SK-N-SH treated with all-trans-retinoic acid at 6 μM for 48 hours (cell line): ENCODE data around the gene CDC42.
A peak's percentile ranks its signal among the peaks of the same experiment; 100 is the strongest.

Experiments used
- ATAC-seq: fragments of 200-7000 bp; cut with Tn5 transposase; 3 replicates; pipeline ENCODE4 v1.9.1; 2020; ENCODE audit warnings: mild to moderate bottlenecking, moderate library complexity
- ARNTL ChIP-seq: fragments of 450-650 bp; formaldehyde crosslinking; IDR thresholded peaks from 2 replicates; pipeline ENCODE4 v1.5.0; 2020; ENCODE audit warnings: low read depth, mild to moderate bottlenecking, moderate library complexity, borderline replicate concordance
- BACH2 ChIP-seq: fragments of 250-450 bp; sonication (Bioruptor Pico); IDR thresholded peaks from 2 replicates; pipeline ENCODE4 v1.9.0; 2021; ENCODE audit warnings: mild to moderate bottlenecking, borderline replicate concordance
- CSDC2 ChIP-seq: fragments of 250-450 bp; sonication (Bioruptor Pico); IDR thresholded peaks from 2 replicates; pipeline ENCODE4 v1.5.0; 2020; ENCODE audit warnings: mild to moderate bottlenecking, moderate library complexity
- ESRRG ChIP-seq: fragments of 250-450 bp; sonication (Bioruptor Pico); IDR thresholded peaks from 2 replicates; pipeline ENCODE4 v1.6.1; 2021; ENCODE audit warnings: mild to moderate bottlenecking
- GLIS3 ChIP-seq: fragments of 250-450 bp; sonication (Bioruptor Pico); IDR thresholded peaks from 2 replicates; pipeline ENCODE4 v1.5.0; 2020; ENCODE audit warnings: mild to moderate bottlenecking, moderate library complexity
- ISL1 ChIP-seq: fragments of 250-450 bp; sonication (Bioruptor Pico); IDR thresholded peaks from 2 replicates; pipeline ENCODE4 v2.1.2; 2022; ENCODE audit warnings: mild to moderate bottlenecking, moderate library complexity
- OSR1 ChIP-seq: fragments of 250-450 bp; sonication (Bioruptor Pico); IDR thresholded peaks from 2 replicates; pipeline ENCODE4 v1.8.0; 2022; ENCODE audit warnings: moderate library complexity, mild to moderate bottlenecking, inconsistent platforms
- PPARA ChIP-seq: fragments of 250-450 bp; sonication (Bioruptor Pico); IDR thresholded peaks from 2 replicates; pipeline ENCODE4 v1.5.0; 2020; ENCODE audit warnings: mild to moderate bottlenecking, borderline replicate concordance
- SNAI2 ChIP-seq: fragments of 250-450 bp; sonication (Bioruptor Pico); IDR thresholded peaks from 2 replicates; pipeline ENCODE4 v1.5.0; 2020; ENCODE audit warnings: mild to moderate bottlenecking, moderate library complexity
- TCF4 ChIP-seq: fragments of 250-450 bp; sonication (Bioruptor Pico); IDR thresholded peaks from 2 replicates; pipeline ENCODE4 v1.8.0; 2021; ENCODE audit warnings: mild to moderate bottlenecking, moderate library complexity, borderline replicate concordance
- TOX ChIP-seq: fragments of 250-450 bp; sonication (Bioruptor Pico); IDR thresholded peaks from 2 replicates; pipeline ENCODE4 v1.8.0; 2021; ENCODE audit warnings: mild to moderate bottlenecking, moderate library complexity, borderline replicate concordance
- ZC3H10 ChIP-seq: fragments of 250-450 bp; sonication (Bioruptor Pico); IDR thresholded peaks from 2 replicates; pipeline ENCODE4 v1.5.1; 2021; ENCODE audit warnings: mild to moderate bottlenecking, moderate library complexity
- ZFP3 ChIP-seq: fragments of 250-450 bp; sonication (Bioruptor Pico); IDR thresholded peaks from 2 replicates; pipeline ENCODE4 v1.5.0; 2020; ENCODE audit warnings: mild to moderate bottlenecking, moderate library complexity
- ZFP30 ChIP-seq: fragments of 450-650 bp; formaldehyde crosslinking; IDR thresholded peaks from 2 replicates; pipeline ENCODE4 v1.5.0; 2022; ENCODE audit warnings: mild to moderate bottlenecking, moderate library complexity
- ZNF565 ChIP-seq: fragments of 450-650 bp; formaldehyde crosslinking; conservative IDR thresholded peaks from 2 replicates; pipeline ENCODE4 v1.5.0; 2020; ENCODE audit warnings: low read depth, mild to moderate bottlenecking, moderate library complexity
- ZNF70 ChIP-seq: fragments of 450-650 bp; formaldehyde crosslinking; IDR thresholded peaks from 2 replicates; pipeline ENCODE4 v1.5.0; 2020; ENCODE audit warnings: mild to moderate bottlenecking, moderate library complexity
- ZNF8 ChIP-seq: fragments of 450-650 bp; formaldehyde crosslinking; IDR thresholded peaks from 2 replicates; pipeline ENCODE4 v1.5.0; 2020; ENCODE audit warnings: mild to moderate bottlenecking, moderate library complexity
- TF ChIP-seq, protein P1 (sequence below): fragments of 250-450 bp; sonication (Bioruptor Pico); IDR thresholded peaks from 2 replicates; pipeline ENCODE4 v1.8.0; 2021; ENCODE audit warnings: low read depth, mild to moderate bottlenecking, moderate library complexity, borderline replicate concordance
- TF ChIP-seq, protein P2 (sequence below): fragments of 250-450 bp; sonication (Bioruptor Pico); IDR thresholded peaks from 2 replicates; pipeline ENCODE4 v1.8.0; 2020; ENCODE audit warnings: mild to moderate bottlenecking, moderate library complexity, borderline replicate concordance
- TF ChIP-seq, protein P3 (sequence below): fragments of 250-450 bp; sonication (Bioruptor Pico); IDR thresholded peaks from 2 replicates; pipeline ENCODE4 v1.5.0; 2020; ENCODE audit warnings: mild to moderate bottlenecking, moderate library complexity
- TF ChIP-seq, protein P4 (sequence below): fragments of 250-450 bp; sonication (Bioruptor Pico); IDR thresholded peaks from 2 replicates; pipeline ENCODE4 v1.5.1; 2021; ENCODE audit warnings: mild to moderate bottlenecking, moderate library complexity

CDC42 gene

DNA sequence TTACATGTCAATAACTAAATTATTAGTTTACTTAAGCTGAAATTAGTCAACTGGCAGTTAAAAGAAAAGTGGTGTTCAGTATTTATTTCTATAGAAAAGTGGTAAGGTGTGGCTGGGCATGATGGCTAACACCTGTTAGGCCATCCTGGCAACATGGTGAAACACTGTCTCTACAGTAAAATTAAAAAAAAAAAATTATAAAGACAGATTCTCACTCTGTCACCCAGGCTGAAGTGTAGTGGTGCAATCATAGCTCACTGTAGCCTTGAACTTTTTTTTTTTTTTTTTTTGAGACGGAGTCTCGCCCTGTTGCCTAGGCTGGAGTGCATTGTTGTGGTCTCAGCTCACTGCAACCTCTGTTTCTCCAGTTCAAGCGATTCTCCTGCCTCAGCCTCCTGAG, 57.5 kb downstream of the CDC42 start:
- TF ChIP-seq TCF4 (CRISPR knock-in tag) = no peak
- no peak for TF ChIP-seq ZNF70 (CRISPR knock-in tag)
- TF ChIP-seq PPARA (CRISPR knock-in tag) = no peak
- TF ChIP-seq TOX (CRISPR knock-in tag) = no peak
- no peak for TF ChIP-seq SNAI2 (CRISPR knock-in tag)
- no peak for TF ChIP-seq ZNF565 (CRISPR knock-in tag)
- TF ChIP-seq, protein P1, sequence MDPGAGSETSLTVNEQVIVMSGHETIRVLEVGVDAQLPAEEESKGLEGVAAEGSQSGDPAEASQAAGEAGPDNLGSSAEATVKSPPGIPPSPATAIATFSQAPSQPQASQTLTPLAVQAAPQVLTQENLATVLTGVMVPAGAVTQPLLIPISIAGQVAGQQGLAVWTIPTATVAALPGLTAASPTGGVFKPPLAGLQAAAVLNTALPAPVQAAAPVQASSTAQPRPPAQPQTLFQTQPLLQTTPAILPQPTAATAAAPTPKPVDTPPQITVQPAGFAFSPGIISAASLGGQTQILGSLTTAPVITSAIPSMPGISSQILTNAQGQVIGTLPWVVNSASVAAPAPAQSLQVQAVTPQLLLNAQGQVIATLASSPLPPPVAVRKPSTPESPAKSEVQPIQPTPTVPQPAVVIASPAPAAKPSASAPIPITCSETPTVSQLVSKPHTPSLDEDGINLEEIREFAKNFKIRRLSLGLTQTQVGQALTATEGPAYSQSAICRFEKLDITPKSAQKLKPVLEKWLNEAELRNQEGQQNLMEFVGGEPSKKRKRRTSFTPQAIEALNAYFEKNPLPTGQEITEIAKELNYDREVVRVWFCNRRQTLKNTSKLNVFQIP (CRISPR knock-in tag) = no peak
- no peak for TF ChIP-seq BACH2 (CRISPR knock-in tag)
- no peak for TF ChIP-seq ZFP30 (CRISPR knock-in tag)
- no peak for TF ChIP-seq ZNF8 (CRISPR knock-in tag)
- no peak for TF ChIP-seq ISL1 (CRISPR knock-in tag)
- no peak for TF ChIP-seq ARNTL (CRISPR knock-in tag)
- TF ChIP-seq, protein P2, sequence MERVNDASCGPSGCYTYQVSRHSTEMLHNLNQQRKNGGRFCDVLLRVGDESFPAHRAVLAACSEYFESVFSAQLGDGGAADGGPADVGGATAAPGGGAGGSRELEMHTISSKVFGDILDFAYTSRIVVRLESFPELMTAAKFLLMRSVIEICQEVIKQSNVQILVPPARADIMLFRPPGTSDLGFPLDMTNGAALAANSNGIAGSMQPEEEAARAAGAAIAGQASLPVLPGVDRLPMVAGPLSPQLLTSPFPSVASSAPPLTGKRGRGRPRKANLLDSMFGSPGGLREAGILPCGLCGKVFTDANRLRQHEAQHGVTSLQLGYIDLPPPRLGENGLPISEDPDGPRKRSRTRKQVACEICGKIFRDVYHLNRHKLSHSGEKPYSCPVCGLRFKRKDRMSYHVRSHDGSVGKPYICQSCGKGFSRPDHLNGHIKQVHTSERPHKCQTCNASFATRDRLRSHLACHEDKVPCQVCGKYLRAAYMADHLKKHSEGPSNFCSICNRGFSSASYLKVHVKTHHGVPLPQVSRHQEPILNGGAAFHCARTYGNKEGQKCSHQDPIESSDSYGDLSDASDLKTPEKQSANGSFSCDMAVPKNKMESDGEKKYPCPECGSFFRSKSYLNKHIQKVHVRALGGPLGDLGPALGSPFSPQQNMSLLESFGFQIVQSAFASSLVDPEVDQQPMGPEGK (CRISPR knock-in tag) = no peak
- TF ChIP-seq CSDC2 (CRISPR knock-in tag) = no peak
- TF ChIP-seq, protein P3, sequence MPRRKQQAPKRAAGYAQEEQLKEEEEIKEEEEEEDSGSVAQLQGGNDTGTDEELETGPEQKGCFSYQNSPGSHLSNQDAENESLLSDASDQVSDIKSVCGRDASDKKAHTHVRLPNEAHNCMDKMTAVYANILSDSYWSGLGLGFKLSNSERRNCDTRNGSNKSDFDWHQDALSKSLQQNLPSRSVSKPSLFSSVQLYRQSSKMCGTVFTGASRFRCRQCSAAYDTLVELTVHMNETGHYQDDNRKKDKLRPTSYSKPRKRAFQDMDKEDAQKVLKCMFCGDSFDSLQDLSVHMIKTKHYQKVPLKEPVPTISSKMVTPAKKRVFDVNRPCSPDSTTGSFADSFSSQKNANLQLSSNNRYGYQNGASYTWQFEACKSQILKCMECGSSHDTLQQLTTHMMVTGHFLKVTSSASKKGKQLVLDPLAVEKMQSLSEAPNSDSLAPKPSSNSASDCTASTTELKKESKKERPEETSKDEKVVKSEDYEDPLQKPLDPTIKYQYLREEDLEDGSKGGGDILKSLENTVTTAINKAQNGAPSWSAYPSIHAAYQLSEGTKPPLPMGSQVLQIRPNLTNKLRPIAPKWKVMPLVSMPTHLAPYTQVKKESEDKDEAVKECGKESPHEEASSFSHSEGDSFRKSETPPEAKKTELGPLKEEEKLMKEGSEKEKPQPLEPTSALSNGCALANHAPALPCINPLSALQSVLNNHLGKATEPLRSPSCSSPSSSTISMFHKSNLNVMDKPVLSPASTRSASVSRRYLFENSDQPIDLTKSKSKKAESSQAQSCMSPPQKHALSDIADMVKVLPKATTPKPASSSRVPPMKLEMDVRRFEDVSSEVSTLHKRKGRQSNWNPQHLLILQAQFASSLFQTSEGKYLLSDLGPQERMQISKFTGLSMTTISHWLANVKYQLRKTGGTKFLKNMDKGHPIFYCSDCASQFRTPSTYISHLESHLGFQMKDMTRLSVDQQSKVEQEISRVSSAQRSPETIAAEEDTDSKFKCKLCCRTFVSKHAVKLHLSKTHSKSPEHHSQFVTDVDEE (CRISPR knock-in tag) = no peak
- TF ChIP-seq ZFP3 (CRISPR knock-in tag) = no peak
- no peak for TF ChIP-seq OSR1
- TF ChIP-seq ZC3H10 (CRISPR knock-in tag) = no peak
- TF ChIP-seq GLIS3 (CRISPR knock-in tag) = no peak
- ATAC-seq = no peak

DNA sequence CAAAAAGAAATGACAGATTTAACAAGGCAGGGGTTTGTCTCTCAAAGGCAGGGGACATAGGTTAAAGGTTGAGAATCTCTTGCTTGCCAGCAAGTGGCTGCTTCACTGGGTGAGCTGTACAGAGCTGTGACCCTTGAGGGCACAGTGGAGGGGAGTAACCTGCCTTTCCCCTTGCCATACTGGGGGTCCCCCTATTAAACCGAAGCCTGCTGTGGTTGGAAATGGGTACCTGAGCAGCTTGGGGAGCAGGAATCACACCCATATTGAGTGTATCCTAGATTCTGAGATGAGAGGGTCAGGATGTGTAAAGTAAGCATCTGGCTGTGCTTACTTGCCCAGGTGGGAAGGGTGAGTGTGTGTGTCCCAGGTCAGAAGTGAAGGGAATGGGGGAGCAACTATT, 58.6 kb downstream of the CDC42 start:
- no peak for ATAC-seq
- TF ChIP-seq ZNF565 (CRISPR knock-in tag) (no peak), ISL1 (CRISPR knock-in tag) (no peak), TOX (CRISPR knock-in tag) (no peak), ZC3H10 (CRISPR knock-in tag) (no peak), ZFP30 (CRISPR knock-in tag) (no peak), ZNF70 (CRISPR knock-in tag) (no peak), SNAI2 (CRISPR knock-in tag) (no peak)
- TF ChIP-seq, all 23 proteins: peak for 0

DNA sequence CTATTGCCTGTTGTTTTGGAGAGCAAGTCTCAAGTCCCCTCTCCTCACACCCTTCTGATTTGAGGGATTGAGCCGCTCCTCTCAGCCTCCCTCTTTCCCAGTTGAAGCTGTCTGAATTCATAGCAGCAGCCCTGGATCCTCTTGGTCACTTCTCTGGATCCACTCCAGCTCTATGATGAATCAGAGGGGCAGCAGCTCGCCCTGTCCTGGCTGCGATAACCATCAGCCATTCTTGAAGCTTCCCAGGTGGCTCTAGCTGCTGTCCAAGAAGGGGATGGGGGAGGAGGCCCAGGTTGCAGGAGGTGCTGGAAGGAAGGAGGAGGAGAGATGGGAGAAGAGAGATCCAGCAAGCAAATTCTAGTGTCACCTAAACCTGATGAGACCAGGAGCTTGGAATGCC, 59.1 kb downstream of the CDC42 start:
- ATAC-seq = peak; percentile 75
- TF ChIP-seq, protein P2 (CRISPR knock-in tag) = no peak
- 0 out of 2 replicates have a peak, but pooled peaks have one; percentile 42 for TF ChIP-seq ZFP3 (CRISPR knock-in tag)
- TF ChIP-seq, protein P1 (CRISPR knock-in tag) = no peak
- TF ChIP-seq OSR1 = no peak
- no peak for TF ChIP-seq SNAI2 (CRISPR knock-in tag)
- TF ChIP-seq ZNF8 (CRISPR knock-in tag) = no peak
- TF ChIP-seq, protein P4, sequence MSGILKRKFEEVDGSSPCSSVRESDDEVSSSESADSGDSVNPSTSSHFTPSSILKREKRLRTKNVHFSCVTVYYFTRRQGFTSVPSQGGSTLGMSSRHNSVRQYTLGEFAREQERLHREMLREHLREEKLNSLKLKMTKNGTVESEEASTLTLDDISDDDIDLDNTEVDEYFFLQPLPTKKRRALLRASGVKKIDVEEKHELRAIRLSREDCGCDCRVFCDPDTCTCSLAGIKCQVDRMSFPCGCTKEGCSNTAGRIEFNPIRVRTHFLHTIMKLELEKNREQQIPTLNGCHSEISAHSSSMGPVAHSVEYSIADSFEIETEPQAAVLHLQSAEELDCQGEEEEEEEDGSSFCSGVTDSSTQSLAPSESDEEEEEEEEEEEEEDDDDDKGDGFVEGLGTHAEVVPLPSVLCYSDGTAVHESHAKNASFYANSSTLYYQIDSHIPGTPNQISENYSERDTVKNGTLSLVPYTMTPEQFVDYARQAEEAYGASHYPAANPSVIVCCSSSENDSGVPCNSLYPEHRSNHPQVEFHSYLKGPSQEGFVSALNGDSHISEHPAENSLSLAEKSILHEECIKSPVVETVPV (CRISPR knock-in tag) = no peak
- TF ChIP-seq ISL1 (CRISPR knock-in tag) = 0 out of 2 replicates have a peak, but pooled peaks have one; percentile 16
- TF ChIP-seq ZNF565 (CRISPR knock-in tag) = no peak
- no peak for TF ChIP-seq PPARA (CRISPR knock-in tag)
- no peak for TF ChIP-seq ESRRG
- no peak for TF ChIP-seq GLIS3 (CRISPR knock-in tag)
- TF ChIP-seq TOX (CRISPR knock-in tag) = no peak
- TF ChIP-seq, protein P3 (CRISPR knock-in tag) = 0 out of 2 replicates have a peak, but pooled peaks have one; percentile 45
- no peak for TF ChIP-seq ZC3H10 (CRISPR knock-in tag)
- no peak for TF ChIP-seq ZNF70 (CRISPR knock-in tag)
- peak; percentile 63 for TF ChIP-seq TCF4 (CRISPR knock-in tag)
